Thoracic aorta (tissue), 2 donors: ENCODE data around the gene SURF1. TPM values are rescaled to one million over a fixed set of nuclear protein-coding genes. Genes with fewer than 3 reads are reported as not detected.

ENCODE experiments used
- ATAC-seq: fragments of 150-250 bp; one replicate; pipeline ENCODE4 v1.8.0; 2017; ENCODE audit warnings: low read depth; ENCODE audit not compliant: insufficient number of reproducible peaks, low FRiP score
- DNase-seq: peaks from one replicate; pipeline ENCODE4 v3.0.0-alpha.2; 2020; ENCODE audit warnings: low spot score
- H3K27ac ChIP-seq, 2 donors: fragments of 200-600 bp; sonication (generic); 1 replicate in 1 of 2; 2 replicates in 1 of 2; pipeline ENCODE4 v1.5.1; 2016; ENCODE audit warnings: mild to moderate bottlenecking in 2 of 2, moderate library complexity in 2 of 2
- H3K27me3 ChIP-seq: fragments of 200-600 bp; sonication (generic); replicated peaks from 2 replicates; pipeline ENCODE4 v1.6.0; 2016; ENCODE audit warnings: mild to moderate bottlenecking; ENCODE audit not compliant: insufficient read depth
- H3K36me3 ChIP-seq: fragments of 200-600 bp; sonication (generic); one replicate; pipeline ENCODE4 v1.5.1; 2016
- H3K4me1 ChIP-seq, 2 donors: fragments of 200-600 bp; sonication (generic); 1 replicate in 1 of 2; 2 replicates in 1 of 2; pipeline versions ENCODE4 v1.5.1 to v1.6.0; 2016; ENCODE audit warnings: low read depth in 2 of 2, mild to moderate bottlenecking in 1 of 2; ENCODE audit not compliant: control insufficient read depth in 1 of 2
- H3K4me3 ChIP-seq: fragments of 200-600 bp; sonication (generic); 2 replicates; pipeline ENCODE4 v1.5.1; 2016; ENCODE audit warnings: mild to moderate bottlenecking
- H3K9me3 ChIP-seq: fragments of 200-600 bp; sonication (generic); 2 replicates; pipeline ENCODE4 v1.5.1; 2016
- CTCF ChIP-seq: fragments of 200-600 bp; sonication (generic); IDR thresholded peaks from one replicate; pipeline ENCODE4 v1.5.1; 2019; ENCODE audit warnings: antibody characterized with exemption
- total RNA-seq, 2 donors: library from RNA; depleted of rRNA; stranded (reverse); fragments of >200 nt; gene quantifications; one replicate each; pipeline versions ENCODE4 v1.1.0 to v1.2.3, GENCODE V29; 2016

Gene SURF1
- total RNA-seq, 2 donors from 2014 or later: 47.6 to 66.6 TPM

GRCh38 chr9:133333566-133333965 lies 22.7 kb downstream of the SURF1 start:
- Histone ChIP-seq H3K4me1 (peaks cover 18 to 28% of the 10 kb centered on the region in 2 donors), H3K27me3 (no peaks in the 10 kb centered on the region), H3K27ac (no peak overlapping the region), H3K9me3 (no peaks in the 10 kb centered on the region), H3K36me3 (peaks cover 40% of the 10 kb centered on the region), H3K4me3 (no peak overlapping the region)
- DNase-seq (no peak), ATAC-seq (no peak)
- no peak for TF ChIP-seq CTCF

GRCh38 chr9:133333011-133333410 lies 23.3 kb downstream of the SURF1 start:
- Histone ChIP-seq H3K9me3 (no peaks in the 10 kb centered on the region), H3K36me3 (peaks cover 40% of the 10 kb centered on the region)

GRCh38 chr9:133332381-133332730 lies 23.9 kb downstream of the SURF1 start:
- no peaks in the 10 kb centered on the region for H3K9me3 ChIP-seq
- ATAC-seq (no peak), DNase-seq (no peak)
- no peak for TF ChIP-seq CTCF
- no peak overlapping the region for H3K27ac ChIP-seq
- peaks cover 18 to 28% of the 10 kb centered on the region in 2 donors for H3K4me1 ChIP-seq
- H3K4me3 ChIP-seq: no peak overlapping the region
- H3K27me3 ChIP-seq: no peaks in the 10 kb centered on the region
- peaks cover 40% of the 10 kb centered on the region for H3K36me3 ChIP-seq

More at GRCh38 chr9:133333011-133333410, 23.3 kb downstream of the SURF1 start:
- H3K4me1 ChIP-seq: peaks cover 18 to 28% of the 10 kb centered on the region in 2 donors
- ATAC-seq (no peak), DNase-seq (no peak)
- no peaks in the 10 kb centered on the region for H3K27me3 ChIP-seq
- H3K4me3 ChIP-seq: no peak overlapping the region
- TF ChIP-seq CTCF: no peak
- H3K27ac ChIP-seq: no peak overlapping the region

- Histone ChIP-seq H3K27ac (no peak overlapping the region), H3K4me3 (no peak overlapping the region), H3K4me1 (peaks cover 18 to 28% of the 10 kb centered on the region in 2 donors), H3K36me3 (peaks cover 40% of the 10 kb centered on the region), H3K27me3 (no peaks in the 10 kb centered on the region), H3K9me3 (no peaks in the 10 kb centered on the region)
- DNase-seq (no peak), ATAC-seq (no peak)
- TF ChIP-seq CTCF: no peak
Measured at GRCh38 chr9:133331641-133332380, 24.5 kb downstream of the SURF1 start.

GRCh38 chr9:133331221-133331620 lies 25.1 kb downstream of the SURF1 start:
- no peak for ATAC-seq
- Histone ChIP-seq H3K9me3 (no peaks in the 10 kb centered on the region), H3K4me1 (peaks cover 13 to 22% of the 10 kb centered on the region in 2 donors), H3K36me3 (peaks cover 40% of the 10 kb centered on the region), H3K27me3 (no peaks in the 10 kb centered on the region), H3K4me3 (no peak overlapping the region), H3K27ac (no peak overlapping the region)
- DNase-seq: no peak
- no peak for TF ChIP-seq CTCF
